CD4-positive, alpha-beta T cell treated with Interleukin-17A for 4 hours (primary cell): Measurements from ENCODE around the gene COL16A1.

Source experiments
- DNase-seq: peaks from one replicate; pipeline ENCODE4 v3.0.0-alpha.2; 2020; ENCODE audit warnings: mixed read lengths

COL16A1 gene

GRCh38 chr1:31681415-31681814 lies 22.4 kb downstream of the COL16A1 start:
- DNase-seq, result no peak

- no peak for DNase-seq
Observed at GRCh38 chr1:31679676-31680230, 24.1 kb downstream of the COL16A1 start.

- DNase-seq, result no peak
Observed at GRCh38 chr1:31679091-31679490, 24.7 kb downstream of the COL16A1 start.

DNA sequence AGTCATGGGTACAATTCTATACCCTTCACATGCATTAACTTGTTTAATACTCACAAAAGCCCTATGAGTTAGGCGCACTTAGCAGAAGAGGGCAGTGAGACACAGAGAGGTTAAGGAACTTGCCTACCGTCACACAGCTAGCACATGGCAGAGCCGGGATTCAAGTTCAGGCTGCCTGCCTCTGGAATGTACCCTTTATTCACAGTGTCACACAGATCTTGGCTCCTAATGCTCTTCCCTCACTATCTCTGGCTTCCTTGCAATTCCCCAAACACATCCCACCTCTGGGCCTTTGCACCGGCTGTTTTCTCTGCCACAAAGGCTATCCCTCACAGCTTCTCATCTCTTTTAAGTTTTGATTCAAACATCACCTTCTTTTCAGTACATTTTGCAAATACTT lies 25.1 kb downstream of the COL16A1 start:
- DNase-seq, result no peak

DNA sequence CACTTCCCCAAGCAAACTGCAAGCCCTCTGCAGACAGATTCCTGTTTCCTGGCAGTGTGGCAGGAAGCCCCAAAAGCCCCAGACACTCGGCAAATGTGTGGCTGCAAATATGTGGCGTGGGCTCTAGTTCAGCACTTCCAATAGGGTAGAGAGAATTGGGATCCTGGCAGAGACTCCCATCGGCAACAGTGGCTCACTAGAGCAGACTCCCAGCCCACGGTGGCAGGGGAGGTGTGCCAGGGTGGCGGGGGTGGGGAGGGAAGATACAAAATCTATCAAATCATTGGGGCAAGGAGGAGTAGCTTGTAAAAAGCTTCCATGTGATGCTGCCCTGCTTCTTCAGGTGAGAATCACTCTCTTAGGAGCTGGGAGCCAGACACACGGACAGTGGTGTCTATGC lies 25.9 kb downstream of the COL16A1 start:
- no peak for DNase-seq

- DNase-seq, result no peak
Observed at GRCh38 chr1:31677401-31677800, 26.4 kb downstream of the COL16A1 start.

- no peak for DNase-seq
Observed at GRCh38 chr1:31675756-31676155, 28.1 kb downstream of the COL16A1 start.

- no peak for DNase-seq
Observed at GRCh38 chr1:31675161-31675560, 28.7 kb downstream of the COL16A1 start.

- no peak for DNase-seq
Observed at GRCh38 chr1:31674626-31675025, 29.2 kb downstream of the COL16A1 start.

DNA sequence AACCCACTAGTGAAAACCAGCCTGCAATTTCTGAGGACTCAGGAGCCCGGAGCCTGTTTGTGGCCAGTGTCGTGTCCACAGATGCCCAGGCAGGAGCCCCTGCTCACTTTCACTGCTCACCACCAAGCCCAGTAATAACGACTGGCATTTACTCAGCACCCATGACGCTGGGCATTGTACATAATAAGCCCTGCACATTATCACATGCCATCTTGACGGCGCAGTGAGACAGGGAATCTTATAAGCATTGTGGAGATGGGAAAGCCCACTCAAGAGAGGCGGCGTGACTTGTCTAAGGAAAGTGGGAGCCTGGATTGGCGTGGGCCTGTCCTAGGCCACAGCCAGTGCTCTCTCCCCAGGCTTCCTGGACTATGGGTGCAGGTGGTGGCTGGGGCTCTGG lies 30.4 kb downstream of the COL16A1 start:
- no peak for DNase-seq

GRCh38 chr1:31672986-31673385 lies 30.8 kb downstream of the COL16A1 start:
- no peak for DNase-seq

DNA sequence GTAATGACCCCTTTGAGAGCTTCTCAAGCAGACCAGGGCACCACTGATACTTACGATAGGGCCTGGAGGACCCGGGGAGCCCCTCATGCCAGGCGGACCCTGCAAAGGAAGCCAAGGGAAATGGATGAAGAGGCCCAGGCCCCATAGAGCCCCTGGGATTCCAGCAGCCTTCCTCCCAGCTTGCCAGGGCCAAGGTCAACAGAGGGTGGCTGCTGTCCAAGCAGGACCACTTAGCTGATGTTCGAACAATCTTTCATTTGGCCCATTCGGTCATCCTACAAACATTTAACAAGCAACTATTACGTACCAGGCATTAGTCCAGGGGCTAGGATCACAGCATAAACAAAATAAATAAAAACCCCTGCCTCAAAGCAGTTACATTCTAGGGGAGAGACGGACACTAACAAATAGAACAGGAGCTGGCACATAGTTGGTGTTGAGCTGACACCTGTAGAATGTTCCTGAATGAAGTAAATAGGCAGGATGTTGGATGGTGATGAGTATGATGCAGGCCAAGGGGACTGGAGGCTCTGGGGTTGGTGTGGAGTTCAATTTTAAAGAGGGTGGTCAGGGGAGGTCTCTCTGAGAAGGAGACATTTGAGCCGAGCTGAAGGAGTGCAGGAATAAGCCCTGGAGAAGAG lies 32.1 kb downstream of the COL16A1 start:
- DNase-seq, result no peak

GRCh38 chr1:31671147-31671546 lies 32.7 kb downstream of the COL16A1 start:
- no peak for DNase-seq

DNA sequence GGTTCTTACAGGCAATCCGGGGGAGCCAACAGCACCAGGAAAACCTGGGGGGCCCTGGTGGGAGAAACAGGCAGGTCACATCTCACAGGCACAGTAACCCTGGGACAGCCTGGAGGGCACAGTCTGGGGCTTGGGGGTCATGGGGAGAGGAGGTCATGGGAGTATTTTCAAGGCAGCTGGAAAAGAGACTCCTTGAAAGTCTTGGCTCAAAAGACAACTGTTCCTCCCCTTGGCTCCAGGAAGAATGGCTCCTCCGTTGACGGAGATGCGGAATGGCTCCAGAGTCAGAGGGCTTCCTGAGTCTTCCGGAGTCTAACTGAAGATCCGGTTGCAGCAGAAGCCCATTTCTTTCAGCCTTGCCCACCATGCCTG lies 33.2 kb downstream of the COL16A1 start:
- DNase-seq, result no peak

- peak; percentile 55 for DNase-seq
Observed at GRCh38 chr1:31669786-31670592, 33.8 kb downstream of the COL16A1 start.

GRCh38 chr1:31669433-31669785 lies 34.4 kb downstream of the COL16A1 start:
- no peak for DNase-seq

GRCh38 chr1:31668303-31668883 lies 35.4 kb downstream of the COL16A1 start:
- no peak for DNase-seq

DNA sequence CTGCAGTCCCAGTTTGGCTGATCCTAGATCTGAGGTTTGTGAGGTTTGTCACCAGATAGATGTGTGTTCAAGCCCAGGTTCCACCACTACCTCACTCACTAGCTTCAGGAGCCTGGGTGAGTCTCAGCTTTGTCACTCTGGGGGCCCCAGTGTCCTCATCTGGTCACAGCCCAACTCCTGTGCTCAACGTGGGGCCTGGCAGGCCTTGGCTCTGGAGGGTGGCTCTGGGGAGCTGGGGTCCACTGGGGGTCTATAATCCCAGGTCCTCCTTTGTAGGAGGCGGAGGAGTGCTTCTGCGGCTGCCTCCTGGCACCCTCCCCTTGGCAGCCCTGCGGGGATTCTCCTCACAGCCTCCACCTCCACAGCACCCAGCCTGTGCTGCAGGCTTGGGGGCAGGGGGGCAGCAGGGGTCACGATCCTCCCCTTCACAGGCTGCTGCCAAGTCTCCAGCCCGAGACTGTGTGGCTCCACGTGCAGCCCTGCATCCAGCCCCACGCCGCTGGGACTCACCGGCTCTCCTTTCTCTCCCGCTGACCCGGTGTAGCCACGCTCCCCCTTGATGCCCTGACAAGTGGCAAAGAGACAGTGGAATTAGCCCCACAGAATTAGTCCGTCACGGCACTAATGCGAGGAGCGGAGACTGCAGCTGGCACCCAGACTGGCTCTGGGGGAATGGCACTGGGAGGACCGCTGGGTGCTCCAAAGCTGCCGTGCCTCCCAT lies 36.6 kb downstream of the COL16A1 start:
- no peak for DNase-seq

GRCh38 chr1:31666263-31666963 lies 37.4 kb downstream of the COL16A1 start:
- DNase-seq, result no peak

- DNase-seq, result no peak
Observed at GRCh38 chr1:31665234-31665878, 38.5 kb downstream of the COL16A1 start.

DNA sequence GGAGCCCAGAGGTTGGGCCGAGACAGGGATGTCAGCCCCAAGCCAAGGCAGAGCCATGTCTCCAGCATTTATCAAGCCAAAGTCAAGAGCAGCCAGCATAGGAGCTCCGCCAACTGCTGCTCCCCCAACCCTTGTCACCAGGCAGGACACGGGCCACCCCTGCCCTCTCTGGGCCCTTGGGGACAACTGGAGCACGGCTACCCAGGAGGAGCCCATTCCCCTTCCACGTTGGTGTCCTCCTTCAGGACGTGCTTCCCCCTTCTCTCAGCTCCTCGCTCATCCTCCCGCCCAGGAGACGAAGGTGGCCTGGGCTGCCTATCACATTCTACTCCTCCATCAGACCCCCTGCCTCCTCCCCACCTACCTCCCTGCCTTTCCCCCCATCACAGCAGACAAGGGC lies 39.3 kb downstream of the COL16A1 start:
- DNase-seq, result no peak
